ENCODE results near the gene COPE. TPM values are rescaled to one million over a fixed set of nuclear protein-coding genes. Genes with fewer than 3 reads are reported as not detected.
"Not testable (repeated sequence)": the region's sequence is repeated elsewhere in the genome, so short reads cannot be mapped to it uniquely, and the experiment has no call there.

COPE gene
- total RNA-seq, 1 experiment from 2014 or later = 131 TPM

DNA sequence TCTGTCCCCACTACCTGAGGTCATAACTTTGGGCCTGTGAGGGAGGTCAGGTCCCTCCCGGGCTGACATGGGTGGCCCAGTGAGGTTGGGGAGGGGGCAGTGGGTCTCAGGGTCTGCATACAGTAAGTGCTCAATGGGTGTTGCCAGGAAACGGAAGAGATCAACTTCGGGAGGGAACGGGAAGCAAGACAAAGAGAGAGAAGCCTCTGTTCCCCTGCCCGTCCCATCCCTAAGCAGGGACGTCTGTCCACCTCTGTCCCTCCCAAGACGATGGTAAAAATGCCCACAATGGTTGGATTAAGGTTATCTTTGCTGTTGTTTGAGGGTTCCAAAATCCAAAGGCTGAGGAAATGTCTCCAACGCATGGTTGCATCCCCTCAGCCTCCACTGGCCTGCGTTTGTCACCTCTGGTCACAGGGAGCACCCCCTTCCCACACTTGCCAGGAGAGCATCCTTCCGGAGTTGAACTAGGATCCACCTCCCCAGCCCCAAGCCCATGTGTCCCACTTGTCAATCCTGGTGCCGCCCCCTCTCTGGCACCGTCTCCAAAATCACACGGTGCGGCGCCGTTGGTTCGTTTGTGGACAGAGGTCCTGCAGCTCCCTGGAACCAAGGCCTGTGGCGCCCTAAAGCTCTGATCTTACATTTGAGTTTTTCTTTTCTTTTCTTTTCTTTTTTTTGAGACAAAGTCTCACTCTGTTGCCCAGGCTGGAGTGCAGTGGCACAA, 22.6 kb upstream of the COPE start:
- DNase-seq (ENCODE audit: extremely low read depth, low read depth) = no peak

DNA sequence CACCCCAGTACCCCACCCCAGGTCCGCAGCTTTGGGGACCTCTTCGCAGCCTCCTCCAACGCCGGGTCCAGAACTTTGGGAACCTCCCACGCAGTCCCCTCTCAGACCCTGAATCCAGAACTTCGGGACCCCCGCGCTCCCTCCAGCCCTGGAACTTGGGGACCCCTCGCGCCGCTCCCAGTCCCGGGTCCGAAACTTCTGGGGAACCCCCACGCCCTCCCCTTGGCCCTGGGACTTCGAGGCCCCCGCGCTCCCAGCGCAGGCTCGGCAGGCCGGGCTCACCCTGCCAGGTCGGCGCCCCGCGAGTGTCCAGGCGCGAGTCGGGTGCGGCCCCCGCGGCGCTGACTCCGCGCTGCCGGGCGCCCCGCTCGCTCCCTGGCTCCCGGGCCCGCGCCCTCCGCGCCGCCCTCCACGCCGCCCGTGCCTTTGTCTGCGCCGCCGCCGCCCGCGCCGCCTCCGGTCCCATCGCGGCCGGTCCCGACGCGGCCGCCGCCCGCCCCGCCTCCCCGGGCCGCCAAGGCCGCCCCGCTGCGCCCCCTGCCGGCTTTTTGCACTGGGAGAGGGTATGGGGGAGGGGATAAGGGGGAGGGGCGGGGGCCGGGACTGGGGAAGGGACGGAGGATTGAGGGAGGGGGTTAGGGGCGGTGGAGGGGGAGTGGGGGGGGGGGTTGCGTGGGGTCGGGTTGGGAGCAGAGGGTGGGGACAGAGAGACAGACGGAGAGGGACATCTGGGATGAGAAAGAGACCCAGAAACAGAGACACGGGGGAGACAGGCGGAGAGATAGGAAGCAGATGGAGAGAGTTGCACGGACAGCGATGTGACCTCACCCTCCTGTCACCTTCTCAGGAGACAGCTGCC, 21.8 kb upstream of the COPE start, which contains the start of gene HOMER3:
TSS of gene HOMER3 (minus strand) at position 449 of the 859 bp plus-strand sequence. CDS start 2,235 bp downstream, outside the sequence.
- DNase-seq (ENCODE audit: extremely low read depth, low read depth) = peak; percentile 53

DNA sequence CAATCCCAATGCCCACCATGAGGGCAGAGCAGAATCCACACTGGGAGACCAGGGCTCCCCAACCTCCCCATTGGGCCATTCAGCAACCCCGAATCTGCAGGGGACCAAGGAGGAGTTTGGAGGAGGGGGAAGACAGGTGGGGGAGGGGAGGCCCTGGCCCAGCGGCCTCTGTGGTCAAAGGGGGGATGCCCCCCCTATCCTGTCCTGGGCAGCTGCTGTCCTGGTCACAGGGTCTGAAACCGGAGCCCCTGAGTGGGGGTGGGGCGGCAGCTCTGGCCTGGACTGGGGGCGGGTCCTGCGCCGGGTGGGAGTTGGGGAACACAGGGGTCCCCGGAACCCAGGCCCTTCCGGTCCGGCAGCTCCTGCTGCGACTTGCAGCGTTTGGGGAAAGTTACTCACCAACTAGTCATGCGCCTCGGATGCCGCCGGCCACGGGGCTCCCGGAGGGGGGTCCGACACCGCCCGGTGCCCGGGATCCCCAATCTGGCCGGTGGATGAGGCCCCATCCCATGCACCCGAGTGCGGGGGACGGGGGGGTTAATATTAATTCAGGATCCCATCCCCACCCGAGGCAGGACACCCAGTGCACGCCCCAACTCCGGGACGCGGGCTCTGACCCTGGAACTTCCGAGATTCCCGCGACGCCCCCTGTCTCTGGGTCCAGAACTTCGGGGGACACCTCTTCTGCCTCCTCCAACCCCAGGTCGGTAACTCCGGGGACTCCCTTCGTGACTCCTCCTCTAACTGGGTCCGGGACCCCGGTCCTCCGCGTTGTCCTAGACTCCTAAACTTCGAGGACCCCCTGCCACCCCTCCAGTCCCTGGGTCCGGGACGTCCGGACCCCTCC, 21.0 kb upstream of the COPE start:
- no peak for DNase-seq (ENCODE audit: extremely low read depth, low read depth)

DNA sequence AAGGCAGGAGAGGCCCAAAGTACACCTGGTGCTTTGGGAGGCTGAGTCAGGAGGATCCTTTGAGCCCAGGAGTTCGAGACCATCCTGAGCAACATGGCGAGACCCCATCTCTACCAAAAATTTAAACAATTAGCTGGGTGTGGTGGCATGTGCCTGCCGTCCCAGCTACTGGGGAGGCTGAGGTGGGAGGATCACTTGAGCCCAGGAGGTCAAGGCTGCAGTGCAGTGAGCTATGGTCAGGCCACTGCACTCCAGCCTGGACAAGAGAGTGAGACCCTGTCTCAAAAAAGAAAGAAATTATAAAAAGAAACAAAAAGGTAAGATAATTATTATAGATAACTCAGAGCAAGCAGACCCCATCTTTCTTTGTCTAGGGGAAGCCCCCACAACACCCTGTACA, 20.0 kb upstream of the COPE start:
- no peak for DNase-seq (ENCODE audit: extremely low read depth, low read depth)

DNA sequence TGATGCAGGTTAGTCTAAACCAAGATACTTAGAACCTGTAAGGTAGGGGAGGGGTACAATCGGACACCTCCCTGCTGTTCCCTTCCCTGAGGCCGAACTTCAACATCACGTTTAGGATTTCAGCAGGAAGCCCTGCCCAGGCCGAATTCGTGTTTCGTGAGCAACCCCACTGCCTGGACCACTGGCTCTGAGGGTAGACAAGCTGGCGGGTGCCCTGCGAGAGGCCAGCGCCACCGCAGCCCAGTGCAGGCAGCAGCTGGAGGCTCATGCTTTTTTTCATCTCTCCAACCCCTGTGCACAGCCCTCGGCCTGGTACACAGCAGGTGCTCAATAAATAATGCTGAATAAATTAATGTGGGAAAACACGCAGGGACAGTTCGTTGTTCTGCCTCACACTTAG, 14.1 kb upstream of the COPE start:
- DNase-seq (ENCODE audit: extremely low read depth, low read depth) = no peak

DNA sequence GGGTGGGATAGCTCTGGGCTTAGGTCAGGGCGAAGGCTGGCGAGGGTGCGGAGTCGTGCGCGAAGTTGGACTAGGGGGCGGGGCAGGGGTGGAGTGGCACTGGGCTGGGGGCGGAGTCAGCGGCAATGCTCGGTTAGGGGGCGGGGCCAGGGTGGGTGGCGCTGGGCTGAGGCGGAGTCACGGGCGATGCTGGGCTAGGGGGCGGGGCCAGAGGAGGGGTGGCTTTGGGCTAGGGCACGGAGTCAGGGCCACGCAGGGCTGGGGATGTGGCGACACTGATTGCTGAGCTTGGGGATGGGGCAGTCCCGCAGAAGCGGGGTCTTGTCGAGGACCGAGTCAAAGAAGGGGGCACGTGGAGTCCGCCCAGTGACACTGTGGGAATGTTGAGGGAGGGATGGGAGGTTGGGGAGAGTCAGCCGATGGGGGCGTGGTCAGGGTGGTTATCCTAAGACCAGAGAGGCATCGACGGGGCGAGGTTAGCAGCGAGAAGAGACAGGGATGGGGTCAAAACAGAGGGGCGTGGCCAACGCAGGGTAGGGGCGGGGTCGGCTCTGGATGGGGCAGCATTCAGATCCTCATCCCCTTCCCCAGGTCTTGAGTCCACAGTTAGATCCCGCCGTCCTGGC, 13.1 kb upstream of the COPE start:
- DNase-seq (ENCODE audit: extremely low read depth, low read depth) = peak; percentile 62

DNA sequence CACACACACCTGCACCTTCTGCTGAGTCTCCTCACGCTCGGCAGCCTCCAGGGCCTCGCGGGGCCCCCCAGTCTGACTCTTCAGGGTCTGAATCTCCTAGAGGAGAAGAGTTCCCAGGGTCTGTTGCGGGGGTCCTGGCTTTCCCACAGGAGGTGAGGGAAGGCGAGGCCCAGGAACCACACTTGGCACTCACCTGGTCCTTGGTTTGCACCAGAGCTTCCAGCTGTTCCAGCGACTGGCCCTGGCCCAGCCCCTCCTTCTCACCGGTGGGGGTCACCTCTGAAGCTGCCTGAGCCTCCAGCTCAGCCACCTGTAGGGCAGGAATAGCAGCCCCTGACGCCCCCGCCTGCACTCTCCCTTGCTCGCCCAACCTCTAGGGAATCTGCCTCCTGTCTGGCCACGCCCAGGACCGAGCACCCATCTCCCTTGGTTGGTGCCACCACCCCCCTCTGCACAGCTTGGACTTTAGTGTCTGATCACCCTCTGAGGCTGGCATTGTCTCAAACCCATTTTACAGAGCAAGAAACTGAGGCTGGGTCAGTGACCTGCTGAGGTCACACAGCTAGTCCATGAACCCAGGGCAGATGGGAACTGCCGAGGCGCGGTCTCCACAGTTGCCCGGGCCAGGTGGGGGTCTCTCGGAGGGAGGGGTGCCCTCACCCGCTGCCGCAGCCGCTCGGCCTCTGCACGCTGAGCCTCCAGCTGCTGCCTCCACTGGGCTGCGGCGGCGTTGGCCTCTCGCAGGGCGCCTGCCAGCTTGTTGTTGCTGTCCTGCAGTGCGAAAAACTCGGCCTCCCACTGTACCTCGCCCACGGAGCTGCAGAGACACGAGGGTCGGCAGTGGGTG, 12.4 kb upstream of the COPE start:
- DNase-seq (ENCODE audit: extremely low read depth, low read depth) = no peak

DNA sequence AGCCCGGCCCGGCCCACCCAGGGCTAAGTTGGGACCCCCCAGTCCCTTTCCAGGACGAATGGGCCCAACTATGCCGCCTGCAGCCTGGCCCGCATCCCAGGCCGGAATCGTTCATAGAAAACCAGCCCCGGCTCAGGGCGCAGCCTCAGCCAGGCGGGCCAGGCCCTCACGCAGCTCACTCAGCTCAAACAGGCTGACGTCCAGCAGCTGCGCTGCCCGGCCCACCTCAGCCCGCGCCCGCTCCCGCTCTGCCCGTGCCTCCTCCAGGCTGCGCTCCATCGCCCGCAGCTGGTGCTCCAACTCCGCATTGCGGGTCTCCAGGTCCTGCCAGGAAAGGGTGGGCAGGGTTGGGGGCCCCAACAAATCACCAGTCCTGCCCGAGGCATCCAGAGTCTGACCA, 10.1 kb upstream of the COPE start:
- DNase-seq (ENCODE audit: extremely low read depth, low read depth) = no peak

DNA sequence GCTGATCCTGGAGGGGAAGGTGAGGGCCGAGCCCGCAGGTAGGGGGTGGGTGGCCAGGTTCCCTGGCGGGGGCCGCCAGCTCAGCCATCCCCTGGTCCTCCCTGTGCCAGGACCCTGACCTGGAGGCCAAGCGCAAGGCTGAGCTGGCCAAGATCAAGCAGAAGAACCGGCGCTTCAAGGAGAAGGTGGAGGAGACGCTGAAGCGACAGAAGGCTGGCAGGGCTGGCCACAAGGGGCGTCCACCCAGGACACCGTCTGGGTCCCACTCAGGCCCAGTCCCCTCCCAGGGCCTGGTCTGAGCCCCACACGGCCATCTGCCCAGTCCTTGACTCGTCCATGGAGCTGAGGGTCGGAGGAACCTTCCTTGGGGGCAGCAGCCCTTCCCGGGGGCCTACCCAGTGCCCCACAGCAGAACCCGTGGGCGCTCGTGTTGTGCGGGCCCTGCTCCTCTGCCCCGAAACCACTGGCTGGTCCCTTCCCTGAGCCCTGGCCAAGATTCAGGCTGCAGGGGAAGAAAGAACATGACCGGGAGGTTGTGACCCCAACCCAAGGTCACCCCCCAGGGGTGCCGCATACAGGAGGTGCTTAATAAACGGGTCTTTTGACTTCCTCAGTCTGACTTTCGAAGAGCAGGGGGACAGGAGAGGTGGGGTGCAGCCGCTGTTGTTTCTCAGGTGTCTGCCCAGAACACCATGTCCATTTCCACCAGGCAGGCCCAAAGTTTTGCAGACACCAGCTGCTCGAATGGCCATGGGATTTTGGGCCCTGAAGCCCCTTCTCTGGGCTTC, 9.0 kb upstream of the COPE start:
- no peak for DNase-seq (ENCODE audit: extremely low read depth, low read depth)

DNA sequence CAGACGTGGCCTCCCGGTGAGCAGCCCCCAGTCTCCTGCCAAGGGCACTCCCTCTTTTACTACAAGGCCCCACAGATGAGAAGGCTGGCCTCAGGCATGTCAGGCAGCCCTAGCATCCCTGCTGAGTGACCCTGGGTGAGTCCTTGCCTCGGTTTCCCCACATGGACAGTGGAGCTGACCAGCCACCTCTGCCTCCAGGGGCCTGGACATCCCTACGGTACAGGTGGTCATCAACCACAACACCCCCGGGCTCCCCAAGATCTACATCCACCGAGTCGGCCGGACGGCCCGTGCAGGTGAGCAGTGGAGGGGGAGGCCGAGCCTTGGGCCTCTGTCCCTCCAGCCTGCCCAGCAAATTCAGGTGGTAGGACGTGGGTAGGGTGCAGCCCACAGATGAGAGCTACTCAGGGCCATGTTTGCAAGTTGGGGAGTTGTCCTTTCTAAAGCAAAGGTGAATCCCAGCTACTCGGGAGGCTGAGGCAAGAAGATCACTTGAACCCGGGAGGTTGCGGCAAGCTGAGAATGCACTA, 5.6 kb upstream of the COPE start:
- no peak for DNase-seq (ENCODE audit: extremely low read depth, low read depth)

DNA sequence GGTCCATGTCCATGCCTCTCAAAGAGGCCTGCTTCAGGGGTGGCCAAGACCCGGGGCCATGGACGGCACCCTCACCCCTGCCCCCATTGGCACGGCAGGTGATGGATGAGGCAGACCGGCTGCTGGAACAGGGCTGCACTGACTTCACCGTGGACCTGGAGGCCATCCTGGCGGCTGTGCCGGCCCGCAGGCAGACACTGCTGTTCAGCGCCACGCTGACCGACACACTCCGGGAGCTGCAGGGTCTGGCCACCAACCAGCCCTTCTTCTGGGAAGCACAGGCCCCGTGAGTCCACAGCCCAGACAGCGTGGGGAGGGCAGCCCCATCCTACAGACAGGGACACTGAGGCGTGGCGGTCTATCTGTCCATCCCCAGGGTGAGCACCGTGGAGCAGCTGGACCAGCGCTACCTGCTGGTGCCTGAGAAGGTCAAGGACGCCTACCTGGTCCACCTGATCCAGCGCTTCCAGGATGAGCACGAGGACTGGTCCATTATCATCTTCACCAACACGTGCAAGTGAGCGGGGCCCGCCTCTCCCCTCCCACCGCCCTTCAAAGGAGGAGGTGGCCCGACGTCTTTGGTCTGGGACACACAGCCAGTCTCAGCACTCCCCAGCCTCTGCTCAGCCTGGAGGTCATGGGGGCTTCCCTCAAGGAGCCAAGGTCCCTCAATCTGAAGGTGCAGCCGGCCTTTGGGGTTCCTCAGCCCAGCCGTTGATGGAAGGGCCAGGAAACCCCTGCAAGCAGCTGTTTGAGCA, 3.2 kb upstream of the COPE start:
- no peak for DNase-seq (ENCODE audit: extremely low read depth, low read depth)

DNA sequence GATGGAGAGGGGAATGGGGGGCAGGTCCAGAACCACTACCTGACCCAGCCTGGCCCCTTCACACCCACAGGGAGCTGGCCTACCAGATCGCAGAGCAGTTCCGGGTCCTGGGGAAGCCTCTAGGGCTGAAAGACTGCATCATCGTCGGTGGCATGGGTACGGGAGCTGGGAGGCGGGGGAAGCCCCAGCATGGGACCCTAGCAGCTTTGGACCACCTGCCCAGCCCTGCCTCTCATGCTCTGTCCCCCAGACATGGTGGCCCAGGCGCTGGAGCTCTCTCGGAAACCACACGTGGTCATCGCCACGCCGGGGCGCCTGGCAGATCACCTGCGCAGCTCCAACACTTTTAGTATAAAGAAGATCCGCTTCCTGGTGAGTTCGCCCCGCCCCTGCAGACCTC, 2.4 kb upstream of the COPE start:
- DNase-seq (ENCODE audit: extremely low read depth, low read depth) = no peak

DNA sequence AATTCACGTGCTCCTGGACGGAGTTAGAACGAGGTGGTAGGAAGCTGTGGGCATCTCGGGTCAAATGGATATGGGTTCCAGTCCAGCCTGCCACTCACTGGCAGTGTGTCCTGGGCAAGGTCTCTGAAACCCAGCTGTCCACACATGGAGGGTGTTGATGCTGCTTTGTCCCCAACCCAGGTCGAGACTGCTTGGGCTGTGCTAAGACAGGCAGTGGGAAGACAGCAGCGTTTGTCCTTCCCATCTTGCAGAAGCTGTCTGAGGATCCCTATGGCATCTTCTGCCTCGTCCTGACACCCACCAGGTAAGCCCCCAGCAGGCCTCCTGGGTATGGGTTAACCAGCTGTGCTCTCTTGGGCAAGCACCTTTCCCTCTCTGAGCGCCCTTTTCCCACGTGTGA, 1.2 kb upstream of the COPE start:
- no peak for DNase-seq (ENCODE audit: extremely low read depth, low read depth)

DNA sequence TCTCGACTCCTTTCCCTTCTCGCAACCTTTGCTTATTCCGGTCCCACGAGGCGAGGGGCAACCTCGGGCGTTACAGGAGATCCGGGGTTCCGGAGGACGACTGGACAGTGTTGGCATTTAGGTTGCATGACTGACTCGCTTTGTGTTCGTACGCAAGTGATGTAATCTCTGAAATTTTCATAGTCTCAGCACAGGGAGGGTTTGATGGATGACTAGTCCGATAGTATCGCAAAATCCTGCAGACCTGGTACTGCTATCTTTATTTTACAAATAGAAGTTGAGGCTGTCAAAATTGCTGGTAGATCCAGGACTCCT, 670 bp upstream of the COPE start:
- no peak for DNase-seq (ENCODE audit: extremely low read depth, low read depth)

DNA sequence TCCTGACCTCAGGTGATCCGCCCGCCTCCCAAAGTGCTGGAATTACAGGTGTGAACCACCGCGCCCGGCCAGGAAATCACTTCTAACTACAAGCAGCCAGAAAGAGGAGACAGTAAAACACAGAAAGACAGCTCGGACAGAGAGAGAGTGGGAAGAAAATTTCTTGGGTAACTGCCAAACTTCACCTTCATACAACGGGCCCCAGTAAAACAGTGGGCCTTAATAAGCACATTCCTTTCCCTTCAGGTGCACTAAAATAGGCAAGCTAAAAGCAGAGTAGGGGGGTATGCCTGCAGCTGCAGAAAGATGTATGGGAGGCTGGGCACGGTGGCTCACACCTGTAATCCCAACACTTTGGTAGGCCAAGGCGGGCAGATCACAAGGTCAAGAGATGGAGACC, 1.6 kb downstream of the COPE start:
- DNase-seq (ENCODE audit: extremely low read depth, low read depth) = not testable (repeated sequence)

DNA sequence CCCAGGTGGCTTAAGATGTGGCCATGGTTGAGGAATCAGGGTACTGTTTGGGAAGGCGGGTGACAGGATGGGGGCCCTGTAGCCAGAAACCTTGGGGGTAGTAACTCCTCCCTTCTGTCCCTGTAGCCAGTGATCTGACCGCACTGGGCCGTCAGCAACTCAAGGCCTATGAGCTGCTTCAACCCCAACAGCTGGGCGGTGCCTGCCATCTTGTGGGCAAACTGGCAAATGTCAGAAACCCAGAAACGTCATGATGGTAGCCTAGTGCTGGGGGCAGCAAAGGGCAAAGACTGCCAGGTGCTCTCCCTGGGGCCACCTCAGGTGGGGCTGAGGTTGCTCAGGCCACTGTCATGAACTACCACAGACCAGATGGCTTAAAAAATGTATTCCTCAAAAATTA, 3.5 kb downstream of the COPE start:
- DNase-seq (ENCODE audit: extremely low read depth, low read depth) = peak; percentile 43

DNA sequence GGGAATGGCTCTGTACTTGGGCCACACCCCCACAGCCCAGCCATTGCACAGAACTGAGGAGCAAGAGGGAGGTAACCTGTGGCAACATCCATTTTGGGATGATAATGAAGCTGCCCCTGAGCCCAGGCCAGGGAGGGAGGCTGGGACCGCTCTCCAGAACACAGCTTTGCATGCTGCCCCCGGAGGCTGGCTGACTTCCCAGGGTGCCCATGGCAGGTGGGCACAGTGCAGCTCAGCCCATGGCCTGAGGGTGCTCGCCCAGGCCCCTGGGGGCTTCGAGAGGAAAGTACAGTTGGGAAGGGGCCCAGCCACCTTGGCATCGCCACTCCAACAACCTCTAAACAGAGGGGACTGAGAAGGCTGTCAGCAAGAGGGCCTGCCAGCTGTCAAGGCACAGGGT, 5.7 kb downstream of the COPE start:
- no peak for DNase-seq (ENCODE audit: extremely low read depth, low read depth)

DNA sequence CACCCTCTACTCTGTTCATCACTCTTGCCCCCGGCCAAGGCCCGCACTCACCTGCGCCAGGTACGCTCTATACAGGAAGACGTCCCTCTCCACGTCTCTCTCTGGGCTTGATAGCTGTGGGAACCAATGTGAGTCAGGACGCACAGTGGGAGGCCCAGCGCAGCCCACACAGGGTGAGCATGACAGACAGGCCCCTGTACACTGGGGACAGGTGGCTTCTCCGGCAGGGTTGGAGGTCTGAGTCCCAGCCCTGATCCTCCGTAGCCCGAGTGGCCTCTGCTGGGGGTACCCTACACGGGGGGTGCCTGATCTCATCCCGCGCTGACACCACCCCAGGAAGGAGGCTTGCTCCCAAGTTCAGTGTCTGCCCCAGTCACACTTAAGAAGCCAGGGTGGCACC, 6.3 kb downstream of the COPE start:
- DNase-seq (ENCODE audit: extremely low read depth, low read depth) = no peak

Data from NCI-H460 (cell line).